Stimulated activated CD4-positive, alpha-beta T cell treated with anti-CD3 and anti-CD28 coated beads, Interleukin-2, amount 100 ng/mL, for 4 hours (primary cell): Measurements from ENCODE around the gene PA2G4.

Experiments used
- DNase-seq: peaks from one replicate; pipeline ENCODE4 v3.0.0-alpha.2; 2020; ENCODE audit warnings: low read depth

Gene PA2G4

DNA sequence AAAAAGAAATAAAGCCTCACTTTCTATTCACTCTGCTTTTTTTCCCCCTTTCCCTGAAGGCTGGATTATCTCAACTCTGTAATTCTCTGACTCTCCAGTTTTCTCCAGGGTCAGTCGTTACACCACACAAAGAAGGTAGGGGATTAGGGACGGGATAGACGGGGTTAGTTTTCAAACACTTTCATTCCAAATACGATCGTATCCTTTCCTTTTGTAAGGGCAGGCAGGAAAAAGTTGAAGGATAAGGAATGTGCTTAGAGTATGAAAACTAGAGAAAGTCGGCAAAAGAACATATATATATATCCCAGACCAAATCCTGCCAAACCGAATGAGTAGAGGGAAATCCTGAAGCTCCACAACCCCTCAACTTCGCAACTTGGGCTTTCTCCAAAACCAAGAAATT lies 23.1 kb downstream of the PA2G4 start:
- DNase-seq: no peak

DNA sequence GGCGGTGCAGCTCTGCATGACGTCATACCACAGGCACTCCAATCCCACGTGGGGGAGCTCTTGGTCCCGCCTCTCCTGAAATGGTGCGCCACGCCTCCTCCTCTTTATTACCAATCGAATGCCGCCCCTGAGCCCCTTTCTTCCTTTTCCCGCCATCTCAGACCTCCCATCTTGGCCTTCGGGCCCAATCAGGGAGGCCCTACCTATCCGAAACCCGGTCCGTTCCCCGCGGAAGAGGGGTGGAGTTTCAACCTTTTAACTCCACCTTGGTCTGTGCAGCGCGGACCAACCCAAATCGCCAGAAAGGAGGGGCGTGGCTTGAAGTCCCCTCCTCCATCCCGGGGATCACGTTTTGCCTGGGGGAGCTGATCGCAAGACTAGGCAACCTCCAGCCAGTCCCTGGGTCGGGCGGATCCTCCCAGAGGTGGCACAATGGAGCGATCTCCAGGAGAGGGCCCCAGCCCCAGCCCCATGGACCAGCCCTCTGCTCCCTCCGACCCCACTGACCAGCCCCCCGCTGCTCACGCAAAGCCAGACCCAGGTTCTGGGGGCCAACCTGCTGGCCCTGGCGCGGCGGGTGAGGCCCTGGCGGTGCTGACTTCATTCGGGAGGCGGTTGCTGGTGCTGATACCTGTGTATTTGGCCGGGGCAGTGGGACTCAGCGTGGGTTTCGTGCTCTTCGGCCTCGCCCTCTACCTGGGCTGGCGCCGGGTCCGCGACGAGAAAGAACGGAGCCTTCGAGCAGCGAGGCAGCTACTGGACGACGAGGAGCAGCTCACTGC lies 23.7 kb downstream of the PA2G4 start, which contains the start of gene ESYT1:
Gene ESYT1, plus strand, starts transcription at position 380 of the 782 bp plus-strand sequence. Its CDS starts 53 bp downstream, at position 433.
- DNase-seq: peak; percentile 97

DNA sequence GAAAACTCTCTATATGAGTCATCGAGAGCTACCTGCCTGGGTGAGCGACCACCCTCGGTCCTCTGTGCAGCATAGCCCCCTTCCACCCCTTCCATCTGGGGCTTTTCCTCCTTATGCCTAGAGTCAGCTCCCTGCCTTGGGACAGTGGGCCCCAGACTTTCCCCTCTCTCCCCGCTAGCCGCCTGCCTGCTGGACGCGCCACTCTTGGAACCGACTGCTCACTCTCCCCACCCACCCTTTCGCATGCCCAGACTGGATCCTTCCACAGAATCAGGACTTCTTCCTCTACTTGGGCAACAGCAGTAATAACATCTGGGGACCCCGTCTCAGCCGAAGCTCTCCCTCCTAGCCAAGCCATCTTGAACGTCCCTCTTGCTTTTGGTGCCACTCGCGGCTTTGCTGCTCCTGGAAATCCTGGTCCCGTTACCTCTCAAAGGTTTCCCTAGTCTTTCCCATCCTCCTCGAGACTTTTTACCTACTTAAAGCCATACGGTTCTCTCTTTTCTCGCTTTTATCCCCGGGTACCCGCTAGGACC lies 24.4 kb downstream of the PA2G4 start:
- no peak for DNase-seq

DNA sequence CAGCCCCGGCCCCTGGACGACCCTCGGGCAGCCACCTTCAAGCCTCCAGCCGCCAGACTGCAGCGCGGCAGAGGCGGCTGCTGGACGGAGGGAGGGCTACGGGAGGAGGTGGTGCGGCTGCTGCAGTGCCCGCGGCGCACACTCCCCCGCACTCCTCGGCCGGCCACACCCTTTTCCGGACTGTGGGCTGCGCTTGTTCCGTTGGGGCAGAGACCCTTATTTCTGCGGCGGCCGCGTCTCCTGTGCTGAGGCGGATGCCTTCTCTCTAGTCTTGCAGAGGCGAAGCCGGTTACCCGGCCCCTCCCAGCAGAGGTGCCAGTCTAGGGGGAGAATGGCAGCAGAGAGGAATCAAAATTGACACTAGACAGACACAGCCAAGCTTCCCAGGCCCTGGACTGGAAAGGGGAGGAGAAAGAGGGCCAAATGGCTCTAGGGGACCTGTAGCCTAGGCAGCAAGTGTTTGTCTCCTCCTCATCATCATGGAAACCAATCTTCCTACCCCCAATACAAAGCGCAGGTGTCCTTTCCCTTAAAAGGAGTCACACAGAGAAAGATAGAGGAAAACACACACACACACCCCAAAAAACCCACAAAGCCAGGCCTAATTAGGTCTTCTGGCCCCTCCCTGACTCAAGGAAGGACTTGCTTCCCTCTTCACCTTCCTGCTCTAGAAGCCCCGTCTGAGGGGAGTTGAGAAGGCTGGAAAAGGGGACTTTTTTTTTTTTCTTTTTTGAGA lies 25.0 kb downstream of the PA2G4 start:
- peak; percentile 50 for DNase-seq

DNA sequence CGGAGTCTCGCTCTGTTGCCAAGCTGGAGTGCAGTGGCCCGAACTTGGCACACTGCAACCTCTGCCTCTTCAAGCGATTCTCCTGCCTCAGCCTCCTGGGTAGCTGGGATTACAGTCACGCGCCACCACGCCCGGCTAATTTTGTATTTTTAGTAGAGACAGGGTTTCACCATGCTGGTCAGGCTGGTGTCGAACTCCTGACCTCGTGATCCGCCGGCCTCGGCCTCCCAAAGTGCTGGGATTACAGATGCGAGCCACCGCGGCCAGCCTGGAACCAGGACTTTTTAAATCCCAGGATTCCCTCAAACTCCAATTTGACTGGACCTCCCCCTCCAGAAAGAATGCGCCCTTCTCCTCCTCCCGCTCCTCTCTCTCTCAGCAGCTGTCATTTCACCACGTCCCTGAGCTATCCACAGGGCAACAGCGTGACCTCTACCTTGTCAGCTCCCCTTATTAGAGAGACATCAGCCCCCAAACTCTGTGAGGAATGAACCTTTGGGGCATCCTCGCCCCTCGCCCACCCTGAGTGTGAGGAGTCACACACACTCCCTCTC lies 25.7 kb downstream of the PA2G4 start:
- DNase-seq: no peak

DNA sequence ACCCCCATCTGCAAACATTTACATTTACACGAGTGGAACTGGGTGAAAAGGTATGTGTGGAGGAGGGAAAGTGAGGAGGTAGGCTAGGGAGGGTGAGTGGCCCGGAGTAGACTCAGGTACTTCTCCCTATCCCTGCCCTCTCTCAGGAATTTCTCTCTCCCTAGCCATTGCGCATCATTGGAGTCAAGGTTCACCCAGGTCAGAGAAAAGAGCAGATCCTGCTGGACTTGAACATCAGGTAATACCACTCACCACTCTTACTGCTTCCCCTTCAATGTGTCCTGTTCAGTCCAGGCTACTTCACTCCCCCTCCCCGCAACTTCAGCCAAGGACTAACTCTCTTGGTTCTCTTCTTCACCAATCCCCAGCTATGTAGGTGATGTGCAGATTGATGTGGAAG lies 26.5 kb downstream of the PA2G4 start:
- DNase-seq: no peak

DNA sequence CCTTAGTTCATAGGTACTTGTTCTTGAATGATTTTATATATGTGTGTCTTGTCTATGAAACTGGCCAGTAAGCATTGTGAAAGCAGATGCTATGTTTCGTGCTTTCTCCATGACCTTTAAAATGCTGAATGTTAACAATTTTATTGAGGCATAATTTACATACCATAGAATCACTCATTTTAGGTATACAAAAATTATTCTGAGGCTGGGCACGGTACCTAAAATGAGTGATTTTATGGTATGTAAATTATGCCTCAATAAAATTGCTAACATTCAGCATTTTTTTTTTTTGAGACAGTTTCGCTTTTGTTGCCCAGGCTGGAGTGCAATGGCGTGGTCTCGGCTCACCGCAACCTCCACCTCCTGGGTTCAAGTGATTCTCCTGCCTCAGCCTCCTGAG lies 30.5 kb downstream of the PA2G4 start:
- no peak for DNase-seq

DNA sequence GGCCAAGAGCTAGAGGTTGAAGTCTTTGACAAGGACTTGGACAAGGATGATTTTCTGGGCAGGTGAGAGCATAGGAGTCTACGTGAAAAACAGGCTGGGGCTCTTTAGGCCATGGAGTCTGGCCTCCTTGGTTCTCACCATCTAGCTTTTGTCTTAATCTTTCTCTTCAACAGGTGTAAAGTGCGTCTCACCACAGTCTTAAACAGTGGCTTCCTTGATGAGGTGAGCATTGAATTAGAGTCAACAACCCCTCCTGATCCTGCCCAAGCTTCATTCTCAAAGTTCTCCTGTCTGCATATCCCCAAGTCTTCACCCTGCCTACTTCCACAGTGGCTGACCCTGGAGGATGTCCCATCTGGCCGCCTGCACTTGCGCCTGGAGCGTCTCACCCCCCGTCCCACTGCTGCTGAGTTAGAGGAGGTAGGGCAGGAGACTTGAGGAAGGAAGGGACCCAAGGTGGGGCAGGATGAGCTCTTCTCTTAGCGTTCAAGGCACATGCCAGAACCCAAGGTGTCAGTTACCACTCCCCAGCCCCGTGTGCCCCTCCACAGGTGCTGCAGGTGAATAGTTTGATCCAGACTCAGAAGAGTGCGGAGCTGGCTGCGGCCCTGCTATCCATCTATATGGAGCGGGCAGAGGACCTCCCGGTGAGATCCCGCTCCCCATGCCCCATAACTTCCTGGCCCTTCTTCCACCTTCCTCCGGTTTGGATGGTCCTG lies 33.7 kb downstream of the PA2G4 start:
- DNase-seq: no peak

DNA sequence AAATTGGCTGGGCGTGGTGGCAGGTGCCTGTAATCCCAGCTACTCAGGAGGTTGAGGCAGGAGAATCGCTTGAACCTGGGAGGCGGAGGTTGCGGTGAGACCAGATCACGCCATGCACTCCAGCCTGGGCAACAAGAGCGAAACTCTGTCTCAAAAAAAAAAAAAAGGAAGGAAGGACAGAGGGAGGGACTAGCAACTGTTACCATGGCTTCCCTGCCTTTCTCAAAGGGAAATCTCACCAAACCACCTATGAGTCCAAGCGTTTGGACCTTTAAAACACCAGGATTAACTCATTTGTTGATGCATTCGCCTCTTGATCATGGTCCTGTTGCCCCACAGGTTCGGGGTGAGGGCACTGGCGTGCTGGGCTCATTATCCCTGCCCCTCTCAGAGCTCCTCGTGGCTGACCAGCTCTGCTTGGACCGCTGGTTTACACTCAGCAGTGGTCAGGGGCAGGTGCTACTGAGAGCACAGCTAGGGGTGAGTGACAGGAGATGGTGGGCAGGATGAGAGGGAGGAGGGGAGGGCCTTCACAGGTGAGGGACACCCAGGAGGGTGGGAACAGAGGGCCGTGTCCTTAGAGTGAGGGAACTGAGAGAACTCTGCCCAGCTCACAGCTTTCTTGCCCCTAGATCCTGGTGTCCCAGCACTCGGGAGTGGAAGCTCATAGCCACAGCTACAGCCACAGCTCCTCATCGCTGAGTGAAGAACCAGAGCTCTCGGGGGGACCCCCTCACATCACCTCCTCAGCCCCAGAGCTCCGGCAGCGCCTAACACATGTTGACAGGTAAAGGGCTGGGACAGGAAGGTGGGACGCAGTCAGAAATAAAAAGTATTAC lies 37.8 kb downstream of the PA2G4 start:
- no peak for DNase-seq

DNA sequence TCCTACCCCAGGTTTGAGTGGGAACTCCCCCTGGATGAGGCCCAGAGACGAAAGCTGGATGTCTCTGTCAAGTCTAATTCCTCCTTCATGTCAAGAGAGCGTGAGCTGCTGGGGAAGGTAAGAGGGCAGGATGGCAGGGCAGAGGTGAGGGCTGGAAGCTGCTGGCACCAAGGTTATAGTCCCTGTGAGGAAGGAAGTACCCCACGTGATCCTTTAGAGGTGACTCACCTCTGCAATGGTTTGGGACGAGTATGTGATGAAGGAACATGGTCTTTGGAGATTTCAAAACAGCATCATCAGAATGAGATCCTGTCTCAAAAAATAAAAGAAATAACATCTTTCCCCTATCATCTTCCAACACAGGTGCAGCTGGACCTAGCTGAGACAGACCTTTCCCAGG lies 38.9 kb downstream of the PA2G4 start:
- no peak for DNase-seq

DNA sequence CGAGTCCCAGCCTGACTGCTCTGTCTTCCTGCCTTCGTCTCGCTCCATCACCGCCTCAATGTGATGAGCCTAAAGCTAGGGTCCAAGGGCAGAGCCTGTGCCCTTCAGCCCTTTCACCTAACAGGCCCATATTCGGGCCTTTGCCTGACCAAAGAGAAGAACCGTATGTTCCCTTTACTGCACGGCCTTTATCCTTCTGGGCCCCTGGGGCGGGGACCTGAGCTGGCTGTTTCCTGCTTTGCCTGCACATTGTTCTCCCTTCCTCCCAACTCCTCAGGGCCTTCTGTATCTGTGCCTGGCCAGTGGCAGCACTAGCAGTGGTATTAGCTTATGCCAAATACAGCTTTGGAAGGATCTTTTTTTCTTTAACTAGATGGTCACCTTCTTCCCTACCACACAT lies 39.5 kb downstream of the PA2G4 start:
- no peak for DNase-seq

DNA sequence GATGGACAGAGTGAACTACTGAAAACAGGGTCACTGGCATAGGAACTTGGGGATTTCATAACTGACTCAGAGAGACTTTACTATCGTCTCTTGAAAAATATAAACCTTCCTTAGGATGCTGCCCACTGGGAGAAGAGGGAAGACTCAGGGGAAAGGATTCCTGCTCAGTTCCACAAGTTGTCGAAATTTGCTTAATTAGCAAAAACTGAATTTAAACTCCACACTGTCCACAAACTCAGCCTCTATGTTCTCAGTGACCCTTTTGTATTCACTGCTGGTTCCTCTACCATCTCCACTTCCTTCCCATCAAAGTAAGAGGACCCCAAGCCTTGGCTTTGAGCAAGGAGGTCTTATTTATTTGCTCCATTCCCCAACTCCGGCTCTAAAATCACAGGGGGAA lies 40.9 kb downstream of the PA2G4 start:
- DNase-seq: no peak

DNA sequence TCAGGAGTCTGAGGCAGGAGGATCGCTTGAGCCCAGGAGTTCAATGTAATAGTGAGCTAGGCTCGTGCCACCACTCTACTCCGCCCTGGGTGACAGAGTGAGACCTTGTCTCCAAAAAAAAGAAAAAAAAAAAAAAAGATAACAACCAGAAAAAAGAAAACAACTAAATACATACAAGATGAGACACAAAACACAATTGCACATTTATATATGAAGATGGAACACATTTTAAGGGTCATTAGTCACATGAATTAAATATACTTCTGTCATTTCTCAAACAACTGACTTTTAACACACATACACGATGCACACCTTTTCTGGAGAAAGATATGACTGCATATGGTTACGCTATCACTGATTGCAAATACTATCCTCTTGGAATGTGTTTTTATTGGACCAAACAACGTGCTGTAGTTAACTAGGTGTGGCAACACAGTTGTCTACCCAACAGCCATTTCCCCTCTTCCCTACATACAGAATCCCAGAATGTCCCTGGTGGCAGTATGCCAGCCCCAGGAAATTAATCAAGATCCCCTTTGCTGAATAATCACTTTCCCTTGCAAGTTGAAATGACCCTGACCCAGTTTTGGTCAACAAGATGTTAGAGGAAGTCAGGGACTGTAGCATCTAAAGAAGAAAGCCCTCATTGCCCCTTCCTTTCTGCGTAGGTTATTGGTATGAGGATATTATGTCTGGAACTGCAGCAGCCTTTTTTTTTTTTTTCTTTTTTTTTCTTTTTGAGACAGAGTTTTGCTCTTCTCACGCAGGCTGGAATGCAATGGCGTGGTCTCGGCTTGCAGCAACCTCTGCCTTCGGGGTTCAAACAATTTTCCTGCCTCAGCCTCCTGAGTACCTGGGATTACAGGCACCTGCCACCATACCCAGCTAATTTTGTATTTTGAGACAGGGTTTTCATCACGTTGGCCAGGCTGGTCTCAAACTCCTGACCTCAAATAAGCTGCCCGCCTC lies 42.4 kb downstream of the PA2G4 start:
- no peak for DNase-seq

DNA sequence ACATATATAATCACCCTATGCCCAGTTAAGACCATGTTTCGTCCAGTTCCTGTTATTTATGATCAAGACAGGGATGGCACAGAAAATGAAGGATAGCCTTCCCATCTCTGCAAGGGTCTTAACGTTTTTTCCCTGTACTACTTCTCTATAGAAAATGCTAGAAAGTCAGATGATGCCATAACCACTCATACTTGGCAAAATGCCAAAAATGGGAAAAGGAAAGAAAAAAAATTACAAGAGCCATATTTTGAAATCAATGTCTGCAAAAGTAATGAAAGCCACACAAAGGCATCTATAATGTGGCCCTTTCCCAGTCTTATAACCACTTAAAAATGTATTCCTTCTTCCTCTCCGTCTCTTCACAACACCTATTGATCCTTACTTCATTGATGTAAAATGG lies 46.2 kb downstream of the PA2G4 start:
- DNase-seq: no peak

DNA sequence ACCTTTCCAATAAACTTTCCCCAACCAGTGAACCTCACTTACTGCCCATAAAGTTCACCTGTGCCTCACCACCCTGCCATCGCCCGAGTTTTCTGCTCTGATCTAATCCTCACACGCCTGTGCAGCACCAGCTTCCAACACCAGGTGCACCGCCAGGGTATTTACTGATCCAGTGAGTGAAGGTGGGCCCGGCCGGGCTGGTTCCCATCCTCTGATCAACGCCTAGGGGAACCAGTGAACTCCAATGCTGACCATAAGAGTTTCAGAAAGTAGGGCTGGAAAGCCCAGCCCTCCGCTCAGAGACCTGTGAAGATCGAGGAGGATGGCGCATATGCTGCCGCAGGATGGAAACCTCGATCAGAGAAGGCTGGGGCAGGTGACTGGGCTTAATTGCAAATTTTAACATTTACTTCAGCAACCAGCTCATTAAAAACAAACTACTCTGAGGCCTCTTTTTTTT lies 47.3 kb downstream of the PA2G4 start:
- DNase-seq: peak; percentile 54

DNA sequence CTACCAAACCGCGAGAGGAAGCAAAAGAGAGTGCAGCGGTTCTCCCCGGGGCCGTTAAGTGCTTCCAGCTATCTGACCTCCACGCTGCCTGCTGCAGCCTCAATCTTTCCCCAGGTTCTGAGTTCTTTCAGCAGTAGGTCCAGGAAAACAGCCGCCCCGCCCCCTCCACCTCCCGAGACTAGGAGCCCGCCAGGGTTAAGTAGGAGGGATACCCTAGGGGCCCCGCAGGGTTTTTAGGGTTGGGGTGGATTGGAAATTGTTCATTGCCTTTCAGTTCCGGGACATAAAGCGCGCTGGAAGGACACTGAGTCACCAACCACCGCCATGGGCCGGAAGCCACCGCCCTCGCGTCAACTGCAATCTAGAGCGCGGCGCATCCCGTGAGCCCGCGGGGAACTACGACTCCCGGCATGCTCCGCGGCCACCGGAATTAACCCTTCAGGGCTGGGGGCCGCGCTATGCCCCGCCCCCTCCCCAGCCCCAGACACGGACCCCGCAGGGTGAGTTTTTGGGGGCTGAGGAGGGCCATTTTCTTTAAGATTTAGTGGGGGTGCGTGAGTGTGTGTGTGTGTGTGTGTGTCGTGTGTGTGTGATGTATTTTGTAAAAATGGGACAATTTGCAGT lies 47.9 kb downstream of the PA2G4 start, which contains the start of gene MYL6B:
Gene MYL6B, plus strand, starts transcription at position 456 of the 624 bp plus-strand sequence. CDS start 1,332 bp downstream, outside the sequence.
- peak; percentile 92 for DNase-seq

DNA sequence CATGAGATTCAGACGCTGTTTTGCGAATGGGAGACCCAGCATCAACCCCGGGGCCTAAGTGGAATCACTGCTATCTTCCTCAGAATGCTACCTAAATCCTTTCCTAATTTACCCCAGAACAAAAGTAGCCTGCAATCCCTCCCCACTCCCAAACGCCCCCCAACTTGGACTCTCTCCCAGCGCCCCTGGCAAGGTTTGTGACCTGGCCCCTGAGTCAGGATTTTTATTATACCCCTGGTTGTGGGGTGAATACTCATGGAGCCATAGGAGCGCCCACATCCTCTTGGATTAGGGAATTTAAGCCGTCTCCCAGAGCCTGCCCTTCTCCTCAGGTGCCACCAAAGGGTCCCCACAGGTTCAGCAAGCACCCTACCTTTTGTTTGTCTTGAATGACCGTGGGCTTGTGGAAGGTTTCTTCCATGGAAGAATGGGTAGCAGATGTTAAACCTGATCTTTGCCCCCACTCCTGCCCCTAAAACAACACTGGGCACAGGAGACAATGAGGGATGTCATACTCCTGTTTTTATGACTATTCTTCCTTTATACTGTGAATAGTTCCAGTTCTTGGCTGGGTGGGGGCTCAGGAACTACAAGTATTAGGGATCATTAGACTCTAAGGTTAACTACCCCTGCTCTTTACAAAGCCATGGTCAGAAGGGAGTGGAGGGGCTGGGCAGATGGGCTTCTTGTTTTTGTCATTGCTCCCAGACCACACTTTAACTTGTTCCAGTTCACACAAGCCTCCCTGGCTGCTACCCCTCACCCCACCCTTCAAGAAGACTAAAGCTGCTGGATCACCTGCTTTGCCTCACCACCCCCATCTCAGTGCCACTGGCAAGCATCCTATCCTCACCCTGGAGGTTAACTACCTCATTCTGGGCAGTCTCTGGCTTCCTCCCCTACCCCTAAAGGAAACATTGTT lies 48.7 kb downstream of the PA2G4 start:
- DNase-seq: no peak

DNA sequence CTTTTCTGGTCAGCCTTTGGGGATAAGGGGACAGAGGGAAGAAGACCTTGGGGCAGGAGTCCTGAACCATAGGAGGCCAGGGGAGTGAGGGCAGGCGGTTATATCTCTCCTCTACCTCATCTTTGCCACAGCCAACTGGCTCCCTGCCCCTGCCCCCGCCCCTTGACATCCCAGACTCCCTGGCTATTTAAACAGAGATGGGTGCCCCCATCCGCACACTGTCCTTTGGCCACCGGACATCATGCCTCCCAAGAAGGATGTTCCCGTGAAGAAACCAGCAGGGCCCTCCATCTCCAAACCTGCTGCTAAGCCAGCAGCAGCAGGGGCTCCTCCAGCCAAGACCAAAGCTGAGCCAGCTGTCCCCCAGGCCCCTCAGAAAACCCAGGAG lies 49.3 kb downstream of the PA2G4 start:
- no peak for DNase-seq
